Fibroblast of skin of left quadriceps (primary cell): ENCODE results near the gene UBE2Q2.
A peak's percentile ranks its signal among the peaks of the same experiment; 100 is the strongest.
"Not testable (repeated sequence)": the region's sequence is repeated elsewhere in the genome, so short reads cannot be mapped to it uniquely, and the experiment has no call there.

Experiments
- DNase-seq, 2 experiments: peaks; one replicate each; pipeline ENCODE4 v3.0.0-alpha.2; 2013; ENCODE audit warnings: low read depth in 2 of 2

UBE2Q2 gene

DNA sequence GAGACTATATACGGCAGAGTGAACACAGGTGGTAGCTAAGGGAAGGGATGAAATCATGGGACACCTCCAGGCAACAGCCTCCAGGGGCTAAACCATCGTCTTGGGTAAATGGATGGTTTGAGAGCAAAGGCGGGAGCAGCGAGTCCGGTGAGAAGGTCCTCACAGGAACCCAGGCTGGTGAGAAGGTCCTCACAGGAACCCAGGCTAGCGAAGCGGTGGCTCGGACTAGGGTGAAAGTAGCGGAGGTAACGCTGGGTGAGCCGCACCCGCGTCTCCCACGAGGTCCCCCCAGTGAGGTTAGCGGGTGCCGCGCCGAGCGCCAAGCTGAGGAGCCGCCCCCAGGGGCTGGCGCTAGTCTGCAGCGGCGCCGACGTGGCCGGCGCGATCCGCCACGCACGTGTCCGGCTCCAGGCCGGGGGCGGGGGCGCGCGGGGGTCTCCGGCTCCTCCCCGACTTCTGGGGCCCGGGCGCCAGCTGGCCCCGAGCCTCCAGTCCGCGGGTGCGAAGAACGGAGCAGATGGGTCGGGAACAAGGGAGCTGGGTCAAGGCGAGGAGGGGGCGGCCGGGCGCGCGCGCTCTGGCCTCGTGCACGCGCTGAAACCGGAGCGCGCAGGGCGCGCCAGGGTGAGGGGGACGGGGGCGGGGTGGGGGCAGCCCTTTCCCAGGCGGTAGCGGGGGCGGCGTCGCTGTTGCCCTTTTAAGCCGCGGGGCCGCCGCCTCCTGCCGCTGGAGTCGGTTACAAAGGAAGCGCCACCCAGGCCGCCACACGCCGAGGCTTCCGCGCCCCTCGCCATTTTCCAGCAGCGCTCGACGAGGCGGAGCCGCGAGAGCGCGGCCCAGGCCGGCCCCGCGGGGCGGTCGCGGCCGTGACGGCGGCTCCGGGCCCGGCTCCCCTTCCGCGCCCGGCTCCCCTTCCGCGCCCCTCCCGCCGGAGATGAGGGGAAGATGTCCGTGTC, at the start of gene UBE2Q2:
TSS of gene UBE2Q2 (plus strand) at position 726 of the 956 bp plus-strand sequence. CDS start at position 946, 220 bp downstream.
- DNase-seq = peak in 1 of 2 experiments; percentile 44

DNA sequence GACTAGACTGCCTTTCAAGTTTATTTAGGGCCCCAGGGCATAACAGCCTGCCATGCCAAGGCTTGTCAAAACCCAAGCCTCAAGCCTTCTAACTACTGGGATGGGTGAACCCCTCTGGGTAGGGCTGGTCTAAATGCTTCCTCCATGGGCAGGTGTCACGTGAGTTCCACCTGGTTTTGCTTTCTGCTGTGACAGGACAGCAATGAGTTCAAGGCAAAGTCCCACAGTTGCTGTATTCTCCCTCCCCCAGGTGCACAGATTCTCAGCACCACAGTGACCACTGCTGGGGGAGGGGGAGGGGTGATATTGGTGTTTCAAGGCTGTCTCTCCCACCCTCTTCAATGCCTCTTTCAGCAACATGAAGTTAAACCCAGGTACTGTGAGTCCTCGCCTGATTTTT, 46.9 kb upstream of the UBE2Q2 start:
- no peak for DNase-seq

DNA sequence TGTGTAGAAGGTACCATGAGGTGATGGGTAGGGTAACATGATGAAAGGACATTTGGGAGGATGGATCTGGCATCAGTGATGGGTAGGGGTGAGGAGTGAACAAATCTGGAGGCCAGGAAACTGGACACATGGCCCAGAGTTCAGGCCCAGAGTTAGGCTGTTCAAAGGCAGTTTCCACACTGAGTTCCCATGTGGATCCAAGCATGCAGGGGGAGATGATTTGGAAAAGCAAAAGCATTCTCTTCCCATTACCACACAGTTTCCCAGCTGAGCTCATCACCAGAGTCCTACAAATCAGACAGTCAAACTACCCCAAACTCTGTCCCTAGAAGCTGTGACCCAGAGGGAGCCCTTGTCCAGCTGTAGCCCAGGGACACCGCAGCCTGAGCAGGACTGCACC, 46.1 kb upstream of the UBE2Q2 start:
- not testable (repeated sequence) for DNase-seq

DNA sequence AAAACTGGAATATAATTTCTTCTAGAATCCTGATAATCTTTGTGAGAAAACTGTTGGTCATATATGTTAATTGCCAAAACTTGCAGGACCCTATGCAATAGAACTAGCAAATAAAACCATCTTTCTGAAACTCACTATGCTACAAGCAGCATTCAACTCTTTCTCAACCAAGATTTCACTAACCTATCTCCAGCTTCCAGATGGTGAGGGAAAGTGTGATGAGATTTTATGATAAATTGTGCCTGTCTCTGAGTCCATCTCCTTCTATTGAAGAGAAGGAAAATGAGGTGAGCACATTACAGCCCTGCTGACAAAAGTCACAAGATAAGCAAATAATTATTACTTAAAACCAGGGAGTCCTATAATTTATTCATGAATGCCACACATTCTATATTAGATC, 44.1 kb upstream of the UBE2Q2 start:
- DNase-seq = no peak

DNA sequence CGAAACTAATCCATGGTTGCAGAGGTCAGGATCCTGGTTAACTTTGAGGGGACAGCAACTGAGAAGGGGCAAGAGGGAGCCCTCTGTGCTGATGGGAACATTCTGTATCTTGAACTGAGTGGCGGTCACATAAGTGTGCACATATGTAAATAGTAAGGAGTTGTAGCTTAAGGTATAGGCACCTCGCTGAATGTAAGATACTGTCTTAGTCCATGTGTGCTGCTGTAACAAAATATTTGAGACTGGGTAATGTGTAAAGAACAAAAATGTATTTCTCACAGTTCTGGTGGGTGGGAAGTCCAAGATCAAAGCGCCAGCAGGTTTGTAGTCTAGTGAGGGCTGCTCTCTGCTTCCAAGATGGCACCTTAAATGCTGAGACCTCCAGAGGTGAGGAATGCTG, 42.8 kb upstream of the UBE2Q2 start:
- DNase-seq = not testable (repeated sequence)

DNA sequence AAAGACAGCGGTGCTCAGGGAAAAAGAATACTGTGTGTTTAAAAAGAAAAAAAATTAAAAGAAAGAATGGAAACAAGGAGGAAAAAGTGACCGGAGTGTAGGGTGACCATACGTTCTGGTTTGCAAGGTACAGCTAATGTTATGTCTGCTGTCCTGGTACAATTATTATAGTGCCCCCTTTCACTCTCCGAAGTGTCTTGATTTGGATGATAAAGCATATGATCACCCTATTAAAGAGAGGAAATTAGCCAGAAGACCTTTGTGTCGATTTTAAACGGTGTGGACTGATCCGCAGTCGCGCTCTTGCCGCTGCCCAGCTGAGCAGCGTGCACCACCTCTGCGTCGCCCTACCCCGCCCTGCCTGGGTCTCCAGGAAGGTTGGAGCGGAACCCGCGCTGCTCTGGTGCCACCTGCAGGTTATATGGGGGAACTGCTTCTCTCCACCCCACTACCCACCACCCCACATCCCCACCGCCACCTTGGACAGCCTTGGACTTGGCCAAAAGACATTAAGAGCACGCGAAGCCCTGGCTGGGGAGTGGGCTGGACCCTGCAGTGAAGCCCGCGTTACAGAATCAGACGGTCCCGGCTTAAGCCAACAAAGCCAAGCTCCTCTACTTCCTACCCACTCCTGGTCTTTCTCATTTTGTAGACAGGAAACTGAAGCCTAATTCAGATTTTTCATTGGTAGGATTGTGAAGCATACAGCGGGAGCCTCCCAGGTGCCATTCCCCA, 41.2 kb upstream of the UBE2Q2 start:
- DNase-seq = peak; percentile 24 to 36

DNA sequence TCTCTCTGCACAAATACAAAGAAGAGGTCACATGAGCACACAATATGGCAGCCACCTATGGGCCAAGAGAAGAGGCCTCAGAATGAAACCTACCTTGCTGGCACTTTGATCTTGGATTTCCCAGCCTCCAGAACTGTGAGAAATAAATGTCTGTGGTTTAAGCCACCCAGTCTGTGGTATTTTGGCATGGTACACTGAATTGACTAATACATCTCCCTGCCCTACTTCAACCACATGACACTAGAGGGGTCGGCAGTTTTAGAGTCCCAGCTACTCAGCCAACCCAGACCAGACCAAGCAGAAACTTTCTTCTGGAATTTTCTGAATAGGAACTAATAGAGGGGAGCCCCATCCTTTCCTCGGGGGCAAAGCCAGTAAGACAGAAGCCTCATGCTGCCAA, 35.8 kb upstream of the UBE2Q2 start:
- DNase-seq = not testable (repeated sequence)

DNA sequence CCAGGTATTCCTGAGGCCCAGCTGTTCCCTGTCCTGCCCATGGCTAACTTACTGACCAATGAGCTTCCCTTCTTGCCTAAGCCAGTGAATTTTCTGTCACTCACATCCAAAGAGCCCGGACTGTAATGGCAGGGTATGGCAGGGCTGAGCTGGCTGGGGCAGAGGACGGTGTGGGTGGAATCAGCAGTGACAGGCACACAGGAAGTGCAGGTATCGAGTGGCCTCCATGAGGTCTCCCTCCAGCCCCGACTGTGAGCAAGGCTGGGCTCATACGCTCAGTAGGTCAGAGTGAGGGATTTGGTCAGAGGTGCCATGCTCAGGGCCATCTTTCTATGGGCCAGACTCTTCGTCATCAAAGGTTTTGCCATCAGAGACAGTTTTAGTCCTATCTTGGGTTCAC, 35.2 kb upstream of the UBE2Q2 start:
- DNase-seq = not testable (repeated sequence)

DNA sequence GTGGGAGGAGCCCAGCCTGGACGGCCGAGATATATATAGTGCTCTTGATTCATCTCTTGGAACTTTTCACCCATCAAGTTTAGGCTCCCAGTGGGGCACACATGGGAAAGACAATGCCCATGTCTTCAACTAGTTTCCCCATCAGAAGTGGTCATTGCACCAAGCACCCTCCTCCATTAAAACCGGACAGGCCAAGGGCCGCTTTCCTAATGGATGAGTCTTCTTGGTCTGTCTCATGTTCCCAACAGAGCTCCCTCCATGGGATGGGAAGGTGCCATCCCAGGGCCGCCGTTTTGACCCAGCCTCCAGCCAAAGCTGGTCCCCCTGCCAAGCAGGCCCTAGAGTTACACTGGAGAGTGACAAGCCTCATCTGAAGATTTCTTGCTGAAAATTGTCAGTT, 34.7 kb upstream of the UBE2Q2 start:
- DNase-seq = no peak

DNA sequence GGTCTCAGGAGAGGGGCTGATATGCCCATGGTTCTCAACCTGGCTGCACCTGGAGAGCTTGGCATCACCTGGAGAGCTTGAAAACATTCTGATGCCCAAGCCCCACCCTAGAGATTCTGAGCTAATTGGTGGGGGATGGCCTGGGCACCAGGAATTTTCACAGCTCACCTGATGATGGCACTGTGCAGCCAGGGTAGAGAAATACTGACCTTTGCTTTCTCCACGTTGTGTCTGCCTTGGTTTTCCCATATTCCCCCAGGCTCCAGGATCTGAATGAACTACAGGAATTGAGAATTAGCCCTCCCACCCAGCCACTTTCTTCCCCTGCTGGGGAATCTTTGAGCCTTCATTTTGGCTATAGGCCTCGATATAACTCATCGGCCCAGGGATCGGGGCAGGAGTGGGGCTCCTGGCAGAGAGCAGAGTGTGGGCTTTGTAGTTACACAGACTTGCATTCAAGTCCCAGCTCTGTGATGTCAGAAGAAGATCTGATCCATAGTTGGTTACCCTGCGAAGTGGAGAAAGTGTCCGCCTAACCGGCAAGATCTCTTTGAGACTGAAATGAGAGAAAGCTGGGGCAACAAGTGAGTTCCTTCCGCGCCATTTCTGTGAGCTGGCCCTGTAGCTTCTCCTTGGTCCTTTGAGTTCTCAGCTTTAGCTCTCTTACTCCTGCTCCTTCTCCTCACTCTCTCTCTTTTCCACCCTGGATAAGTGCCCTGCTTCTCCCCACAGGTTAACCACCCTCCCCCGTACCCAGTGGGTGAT, 33.1 kb upstream of the UBE2Q2 start:
- DNase-seq = no peak

DNA sequence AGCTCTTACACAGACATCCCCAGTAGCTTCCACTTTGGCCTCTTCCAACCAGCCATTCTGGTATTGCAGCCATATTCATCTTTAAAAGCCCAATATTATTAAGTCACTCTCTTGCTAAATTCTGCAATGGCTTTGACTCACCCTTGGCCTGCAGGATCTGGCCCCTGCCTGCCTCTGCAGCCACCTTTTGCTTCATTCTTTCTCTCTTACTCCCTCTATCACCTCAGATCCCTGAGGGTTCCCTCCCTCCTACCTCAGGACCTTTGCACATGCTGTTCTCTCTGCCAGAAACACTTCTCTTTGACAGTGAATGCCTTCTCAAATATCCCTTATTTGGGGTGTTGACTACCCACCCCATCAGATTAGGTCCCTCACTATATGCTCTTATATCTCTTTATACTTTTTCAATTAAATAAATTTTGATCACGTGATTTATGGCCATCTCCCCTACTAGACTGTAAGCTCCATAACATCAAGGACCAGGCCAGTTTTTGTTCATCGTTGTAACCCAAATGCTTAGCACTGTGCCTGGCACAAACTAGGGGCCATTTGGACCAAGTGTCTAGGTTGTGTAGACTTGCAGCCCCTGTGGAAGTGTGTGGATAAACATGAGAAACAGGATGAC, 32.3 kb upstream of the UBE2Q2 start:
- no peak for DNase-seq

DNA sequence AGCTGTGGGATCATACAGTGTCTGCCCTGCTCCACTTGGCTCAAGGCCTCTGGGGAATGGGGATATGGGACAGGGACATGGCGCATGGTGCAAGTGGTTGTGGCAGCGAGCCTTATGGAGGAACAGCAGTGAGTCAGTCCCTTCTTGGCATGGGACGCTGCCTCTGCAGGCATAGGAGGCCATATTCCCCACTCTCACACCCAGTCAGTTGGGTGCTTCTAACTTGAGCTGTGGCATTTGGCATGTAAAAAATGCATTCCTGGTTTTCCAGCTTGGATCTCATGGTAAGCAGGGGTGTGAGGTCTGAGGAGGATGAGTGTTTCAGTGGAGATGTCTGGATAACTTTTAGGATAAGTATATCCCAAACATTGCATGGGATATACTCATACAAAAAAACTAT, 31.6 kb upstream of the UBE2Q2 start:
- no peak for DNase-seq

DNA sequence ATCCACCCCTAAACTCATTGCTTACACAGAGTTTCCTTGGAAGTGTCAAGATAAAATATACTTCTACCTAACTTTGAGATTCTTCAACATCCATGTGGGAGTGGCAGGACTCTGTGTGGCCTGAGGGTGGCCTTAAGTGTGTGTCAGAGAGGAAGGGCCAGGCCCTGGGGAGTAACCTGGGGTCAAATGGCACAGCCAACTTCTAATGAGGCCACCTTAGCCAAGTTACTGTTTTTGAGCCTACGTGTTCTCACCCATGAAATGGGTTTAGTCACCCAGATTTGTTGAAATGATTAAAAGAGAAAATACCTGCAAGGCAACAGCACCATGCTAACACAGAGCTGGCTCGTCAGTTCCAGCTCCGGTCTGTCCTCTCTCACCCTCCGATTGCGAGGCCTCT, 28.5 kb upstream of the UBE2Q2 start:
- no peak for DNase-seq

DNA sequence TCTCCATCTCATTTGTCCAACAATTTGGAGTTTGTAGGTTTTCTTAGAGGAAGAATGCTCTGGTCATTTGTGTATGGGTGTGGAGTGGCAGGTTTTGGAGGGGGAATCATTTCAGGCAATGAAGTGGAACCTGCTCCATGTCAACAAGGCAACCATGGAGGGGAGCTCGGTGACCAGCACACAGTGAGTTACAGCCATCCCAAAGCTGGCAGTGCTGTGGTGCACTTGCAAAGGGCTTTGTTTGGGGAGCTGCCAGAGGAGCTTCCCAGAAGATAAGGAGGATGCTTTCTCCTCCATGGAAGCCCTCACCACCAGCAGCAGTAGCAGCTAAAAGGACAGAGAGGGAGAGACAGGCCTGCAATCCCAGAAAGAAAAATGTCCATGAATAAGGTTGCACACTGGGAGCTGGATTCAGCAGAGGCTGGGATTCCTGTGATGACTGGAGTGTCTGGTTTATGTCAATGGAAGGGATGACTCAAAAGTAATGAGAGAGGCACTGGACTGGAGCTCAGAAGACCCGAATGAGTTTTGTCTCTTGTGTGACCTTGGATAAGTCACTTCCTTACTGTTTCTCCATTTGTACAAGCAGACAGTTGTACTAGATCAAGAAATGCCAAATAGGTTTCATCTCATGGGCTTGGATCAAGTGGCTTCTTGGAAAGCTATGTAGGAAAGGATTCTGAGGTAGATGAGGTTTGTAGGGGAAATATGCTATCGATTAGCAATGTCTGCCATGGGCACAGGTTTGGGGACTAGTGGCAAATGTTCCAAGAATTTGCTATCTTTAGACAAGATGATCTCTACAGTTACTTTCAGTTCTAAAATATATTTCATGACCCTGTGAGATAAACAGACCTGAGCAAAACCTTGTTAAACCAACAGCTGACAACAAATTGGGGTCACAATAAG, 27.2 kb upstream of the UBE2Q2 start:
- DNase-seq = no peak

DNA sequence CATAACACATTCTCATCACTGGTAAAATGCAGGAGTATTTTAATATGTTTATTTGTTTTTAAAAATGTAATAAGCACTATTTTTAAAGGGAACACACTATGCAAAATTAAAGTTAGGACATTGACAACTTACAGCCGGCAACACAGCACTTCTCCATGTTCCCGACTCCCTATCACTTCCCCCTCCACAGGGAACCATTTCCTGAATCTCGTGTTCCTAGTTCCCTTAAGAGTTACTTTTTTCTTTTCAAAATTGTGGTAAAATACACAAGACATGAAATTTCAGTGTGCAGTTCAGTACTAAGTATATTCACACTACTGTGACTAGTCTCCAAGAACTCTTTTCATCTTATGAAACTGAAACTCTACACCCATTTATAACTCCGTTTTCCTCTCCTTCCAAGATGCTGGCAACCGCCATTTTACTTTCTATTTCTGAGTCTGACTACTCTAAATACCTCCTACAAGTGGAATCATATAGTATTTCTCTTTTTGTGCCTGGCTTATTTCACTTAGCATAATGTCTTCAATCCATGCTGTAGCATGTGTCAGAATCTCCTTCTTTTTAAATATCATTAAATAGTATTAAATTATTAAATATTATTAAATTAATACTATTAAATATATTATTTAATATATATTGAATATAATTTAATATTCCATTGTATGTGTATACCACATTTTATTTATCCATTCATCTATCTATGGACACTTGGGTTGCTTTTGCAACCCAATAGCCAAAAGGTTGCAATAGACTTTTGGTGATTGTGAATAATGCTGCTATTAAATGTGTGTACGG, 25.9 kb upstream of the UBE2Q2 start:
- DNase-seq = no peak

DNA sequence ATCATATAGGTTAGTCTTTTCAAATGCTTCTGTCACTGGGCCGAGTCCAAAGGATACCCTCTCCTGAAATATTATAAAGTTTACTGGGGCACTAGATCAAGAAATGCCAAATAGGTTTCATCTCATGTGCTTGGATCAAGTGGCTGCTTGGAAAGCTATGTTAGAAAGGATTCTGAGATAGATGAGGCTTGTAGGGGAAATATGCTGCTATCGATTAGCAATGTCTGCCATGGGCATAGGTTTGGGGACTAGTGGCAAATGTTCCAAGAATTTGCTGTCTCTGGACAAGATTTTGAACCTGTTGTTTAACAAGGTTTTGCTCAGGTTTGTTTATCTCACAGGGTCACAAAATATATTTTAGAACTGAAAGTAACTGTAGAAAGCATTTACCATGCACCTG, 23.0 kb upstream of the UBE2Q2 start:
- DNase-seq = no peak

DNA sequence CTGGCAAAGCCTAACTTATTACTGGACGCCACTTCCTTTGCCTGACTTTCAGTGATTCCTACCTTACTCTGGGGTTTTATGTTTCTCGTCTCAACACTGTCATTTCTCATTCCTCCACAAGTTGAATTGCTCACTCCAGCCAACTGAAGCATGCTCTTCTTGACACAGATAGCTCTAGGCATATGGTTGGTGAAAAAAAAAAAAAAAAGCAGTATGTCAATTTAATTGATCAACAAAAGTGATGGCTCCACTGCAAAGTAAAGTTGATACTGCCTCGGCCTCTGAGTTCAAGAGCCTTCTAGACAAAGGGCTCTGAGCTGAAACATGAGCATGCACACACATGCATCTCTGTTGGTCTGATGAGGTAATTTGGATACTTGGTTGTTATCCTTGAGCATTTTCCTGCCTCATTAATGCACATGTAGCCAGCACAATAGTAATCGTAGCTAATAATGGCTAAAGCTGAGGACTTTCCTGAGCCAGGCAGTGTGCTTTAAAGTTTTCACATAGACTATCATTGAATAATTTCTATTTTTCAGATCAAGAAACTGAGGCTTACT, 21.4 kb upstream of the UBE2Q2 start:
- DNase-seq = no peak

DNA sequence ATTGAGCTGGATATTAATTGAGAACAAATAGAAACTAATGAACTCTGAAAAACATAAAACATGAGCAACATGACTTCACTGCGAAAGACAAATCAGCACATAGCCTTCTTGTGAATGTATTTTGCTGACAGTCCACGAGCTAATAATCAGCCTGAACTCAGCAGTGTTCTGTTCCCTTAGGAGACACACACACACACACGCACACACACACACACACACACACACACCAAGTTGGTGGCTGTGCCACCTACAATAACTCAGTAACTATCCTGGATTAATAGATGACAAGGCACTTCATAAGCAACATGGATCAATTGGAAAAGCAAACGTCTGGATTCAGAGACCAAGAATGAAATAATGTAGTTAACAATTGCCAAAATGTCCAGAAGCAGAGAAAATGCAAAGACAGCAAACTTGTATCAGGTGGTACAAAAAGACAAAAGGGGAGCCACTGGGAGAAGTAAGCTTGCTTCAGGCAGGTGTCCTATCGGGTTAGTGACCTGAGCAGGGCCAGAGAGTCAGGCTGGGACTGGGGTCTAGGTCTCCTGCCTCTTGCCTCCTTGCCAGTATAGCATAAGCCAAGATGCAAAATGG, 20.5 kb upstream of the UBE2Q2 start:
- no peak for DNase-seq
